Activated T-cell treated with anti-CD3 and anti-CD28 coated beads, Interleukin-2, amount 50 U/mL, for 24 hours (primary cell): ENCODE results near the gene TUFM.
"Not testable (repeated sequence)": the region's sequence is repeated elsewhere in the genome, so short reads cannot be mapped to it uniquely, and the experiment has no call there.

Experiments used
- DNase-seq: peaks from one replicate; pipeline ENCODE4 v3.0.0-alpha.2; 2020
- H3K27ac Mint-ChIP-seq: 2 replicates; pipeline ENCODE4 v1.8.0; 2020; ENCODE audit warnings: mild to moderate bottlenecking, mixed read lengths
- H3K27me3 Mint-ChIP-seq: 2 replicates; pipeline ENCODE4 v1.8.0; 2020; ENCODE audit warnings: mixed read lengths
- H3K36me3 Mint-ChIP-seq: 2 replicates; pipeline ENCODE4 v1.8.0; 2020; ENCODE audit warnings: low read depth, mixed read lengths
- H3K4me1 Mint-ChIP-seq: 2 replicates; pipeline ENCODE4 v1.8.0; 2020; ENCODE audit warnings: low read depth, mixed read lengths
- H3K4me3 Mint-ChIP-seq: 2 replicates; pipeline ENCODE4 v1.8.0; 2020; ENCODE audit warnings: mild to moderate bottlenecking, moderate library complexity, mixed read lengths
- H3K9me3 Mint-ChIP-seq: 2 replicates; pipeline ENCODE4 v1.8.0; 2020; ENCODE audit warnings: mixed read lengths

TUFM gene

GRCh38 chr16:28821874-28822519 lies 24.2 kb downstream of the TUFM start:
- H3K9me3 Mint-ChIP-seq, result no peaks in the 10 kb centered on the region
- DNase-seq, result no peak
- H3K4me1 Mint-ChIP-seq, result peaks cover 47% of the 10 kb centered on the region
- no peaks in the 10 kb centered on the region for H3K27me3 Mint-ChIP-seq
- peak overlapping the region; percentile 95 for H3K27ac Mint-ChIP-seq
- H3K36me3 Mint-ChIP-seq, result peaks cover 61% of the 10 kb centered on the region
- peak overlapping the region; percentile 90 for H3K4me3 Mint-ChIP-seq

- not testable (repeated sequence) for H3K4me3 Mint-ChIP-seq
These were observed 25.6 kb downstream of the TUFM start for GRCh38 chr16:28820546-28820945.

DNA sequence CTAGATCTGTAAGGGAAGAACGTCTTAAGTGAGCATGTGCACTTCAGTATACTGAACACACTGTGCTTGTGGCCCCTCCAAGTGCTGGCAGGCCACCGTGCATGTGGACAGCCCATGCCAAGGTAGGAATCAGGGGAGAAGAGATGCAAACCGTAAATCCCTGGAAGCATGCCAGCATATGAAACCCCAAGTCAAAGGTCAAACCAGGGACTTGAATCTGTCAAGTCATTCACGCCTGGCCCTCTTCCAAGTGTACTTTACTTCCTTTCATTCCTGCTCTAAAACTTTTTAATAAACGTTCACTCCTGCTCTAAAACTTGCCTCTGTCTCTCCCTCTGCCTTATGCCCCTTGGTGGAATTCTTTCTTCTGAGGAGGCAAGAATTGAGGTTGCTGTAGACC lies 26.1 kb downstream of the TUFM start:
- Mint-ChIP-seq H3K27ac (peak overlapping the region; percentile 69), H3K4me3 (no peak overlapping the region), H3K36me3 (peaks cover 45% of the 10 kb centered on the region), H3K4me1 (peaks cover 27% of the 10 kb centered on the region), H3K27me3 (no peaks in the 10 kb centered on the region), H3K9me3 (no peaks in the 10 kb centered on the region)
- no peak for DNase-seq

More at GRCh38 chr16:28820546-28820945, 25.6 kb downstream of the TUFM start:
- Mint-ChIP-seq H3K27ac (peak overlapping the region; percentile 95), H3K36me3 (peaks cover 50% of the 10 kb centered on the region), H3K4me1 (peaks cover 33% of the 10 kb centered on the region)
- not testable (repeated sequence) for H3K9me3 Mint-ChIP-seq, DNase-seq, H3K27me3 Mint-ChIP-seq

DNA sequence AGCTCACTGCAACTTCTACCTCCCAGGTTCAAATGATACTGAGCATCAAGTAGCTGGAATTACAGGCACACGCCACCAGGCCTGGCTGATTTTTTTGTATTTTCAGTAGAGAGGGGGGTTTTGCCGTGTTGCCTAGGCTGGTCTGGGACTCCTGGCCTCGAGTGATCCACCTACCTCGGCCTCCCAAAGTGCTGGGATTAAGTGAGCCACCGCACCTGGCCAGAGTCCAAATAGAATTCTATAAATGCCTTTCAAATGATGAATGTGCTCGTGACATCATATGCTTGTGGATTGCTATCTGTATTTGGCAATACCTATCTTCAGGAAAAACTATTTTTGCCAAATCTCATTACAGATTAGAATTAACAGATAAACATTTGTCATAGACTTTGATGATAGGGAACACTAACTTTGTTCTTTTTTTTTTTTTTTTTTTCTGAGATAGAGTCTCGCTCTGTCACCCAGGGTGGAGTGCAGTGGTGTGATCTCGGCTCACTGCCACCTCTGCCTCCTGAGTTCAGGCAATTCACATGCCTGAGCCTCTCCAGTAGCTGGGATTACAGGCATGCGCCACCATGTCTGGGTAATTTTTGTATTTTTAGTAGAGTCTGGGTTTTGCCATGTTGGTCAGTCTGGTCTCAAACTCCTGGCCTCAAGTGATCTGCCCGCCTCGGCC lies 38.6 kb downstream of the TUFM start:
- H3K9me3 Mint-ChIP-seq, DNase-seq, H3K36me3 Mint-ChIP-seq, H3K27me3 Mint-ChIP-seq, H3K4me3 Mint-ChIP-seq, H3K27ac Mint-ChIP-seq, H3K4me1 Mint-ChIP-seq: not testable (repeated sequence)

DNA sequence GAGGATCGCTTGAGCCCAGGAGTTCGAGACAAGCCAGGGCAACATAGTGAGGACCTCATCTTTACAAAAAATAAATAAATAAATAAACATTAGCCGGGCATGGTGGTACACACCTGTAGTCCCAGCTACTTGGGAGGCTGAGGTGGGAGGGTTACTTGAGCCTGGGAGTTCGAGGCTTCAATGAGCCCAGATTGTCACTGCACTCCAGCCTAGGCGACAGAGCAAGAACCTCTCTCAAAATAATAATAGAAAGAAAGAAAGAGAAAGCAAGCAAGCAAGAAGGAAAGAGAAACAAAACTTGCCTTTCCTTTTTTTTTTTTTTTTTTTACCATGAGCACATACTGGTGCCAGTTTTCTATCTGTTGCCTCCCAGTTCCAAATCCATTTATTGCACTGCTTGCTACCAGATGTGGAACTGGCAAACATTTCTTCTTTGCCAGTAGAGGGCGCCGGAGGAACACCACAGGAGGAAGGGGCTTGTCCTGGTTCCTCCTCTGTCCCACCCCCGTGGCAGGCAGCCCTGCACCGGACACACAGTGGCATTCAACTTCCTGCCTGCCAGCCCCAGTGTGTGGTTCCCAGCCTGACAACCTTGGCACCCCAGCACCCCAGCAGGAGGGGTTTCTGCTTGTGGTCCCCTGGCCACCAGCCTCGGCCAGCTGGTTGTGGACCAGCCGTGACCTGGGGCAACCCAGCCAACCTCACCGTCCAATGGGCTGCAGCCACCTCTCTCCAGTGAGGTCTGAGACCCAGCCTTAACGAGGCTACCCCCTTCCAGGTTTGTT lies 43.7 kb downstream of the TUFM start:
- not testable (repeated sequence) for H3K36me3 Mint-ChIP-seq, H3K27ac Mint-ChIP-seq, H3K27me3 Mint-ChIP-seq, H3K9me3 Mint-ChIP-seq, H3K4me1 Mint-ChIP-seq
- peak overlapping the region; percentile 15 for H3K4me3 Mint-ChIP-seq
- peak; percentile 65 for DNase-seq
